OCI-LY7 (cell line): Measurements from ENCODE around the gene MRPL11. TPM values are rescaled to one million over a fixed set of nuclear protein-coding genes. Genes with fewer than 3 reads are reported as not detected.

Experiments
- BruUV-seq: library from RNA; stranded (reverse); fragments of 400-500 nt; replicated peaks from 2 replicates; lab custom pipeline; 2021; lab: Mats Ljungman, UMichigan
- CTCF ChIA-PET: fragments of 300-600 bp; sonication (Branson Sonifier 250); formaldehyde crosslinking; loops from one replicate; lab custom pipeline; 2022; ENCODE audit warnings: antibody characterized with exemption; ENCODE audit not compliant: unreplicated experiment; lab: Charles Lee
- POLR2A ChIA-PET: fragments of 300-600 bp; sonication (Branson Sonifier 250); formaldehyde crosslinking; loops from one replicate; lab custom pipeline; 2022; ENCODE audit warnings: antibody characterized with exemption; lab: Charles Lee
- DNase-seq: peaks from one replicate; pipeline ENCODE4 v3.0.0-alpha.2; 2015; ENCODE audit warnings: low spot score
- H2AFZ ChIP-seq: fragments of 200-600 bp; sonication (generic), shearing (Covaris generic); 2 replicates; pipeline ENCODE4 v1.6.1; 2014; ENCODE audit warnings: mild to moderate bottlenecking, antibody characterized with exemption, low read length, moderate library complexity
- H3K27ac ChIP-seq: fragments of 200-600 bp; sonication (generic); 2 replicates; pipeline ENCODE4 v1.5.1; 2014; ENCODE audit warnings: mixed run types, low read depth, mild to moderate bottlenecking, moderate library complexity, low read length, inconsistent platforms; ENCODE audit not compliant: poor library complexity, severe bottlenecking
- H3K36me3 ChIP-seq: fragments of 200-600 bp; sonication (generic); 2 replicates; pipeline ENCODE4 v1.6.1; 2014; ENCODE audit warnings: mild to moderate bottlenecking, antibody characterized with exemption, low read length, moderate library complexity, mixed read lengths; ENCODE audit not compliant: insufficient read depth
- H3K4me1 ChIP-seq: fragments of 200-600 bp; sonication (generic); 2 replicates; pipeline ENCODE4 v1.5.1; 2014; ENCODE audit warnings: mild to moderate bottlenecking, low read length; ENCODE audit not compliant: insufficient read depth, poor library complexity, severe bottlenecking
- H3K4me2 ChIP-seq: fragments of 200-600 bp; sonication (generic); 2 replicates; pipeline ENCODE4 v1.6.1; 2014; ENCODE audit warnings: mild to moderate bottlenecking, low read length
- H3K4me3 ChIP-seq: fragments of 200-600 bp; sonication (generic); 2 replicates; pipeline ENCODE4 v1.5.1; 2014; ENCODE audit warnings: mild to moderate bottlenecking, low read depth, low read length; ENCODE audit not compliant: poor library complexity, severe bottlenecking
- H3K79me2 ChIP-seq: fragments of 200-600 bp; sonication (generic); 2 replicates; pipeline ENCODE4 v1.6.1; 2016; ENCODE audit warnings: low read depth, mild to moderate bottlenecking, low read length, moderate library complexity, mixed read lengths; ENCODE audit not compliant: insufficient read depth
- H3K9me2 ChIP-seq: fragments of 200-600 bp; sonication (generic); 2 replicates; pipeline ENCODE4 v1.6.1; 2016; ENCODE audit warnings: mild to moderate bottlenecking, low read length, mixed read lengths; ENCODE audit not compliant: insufficient read depth
- H3K9me3 ChIP-seq: fragments of 200-600 bp; sonication (generic); 2 replicates; pipeline ENCODE4 v1.6.1; 2014; ENCODE audit warnings: mild to moderate bottlenecking, mixed run types, low read length, mixed read lengths
- H4K20me1 ChIP-seq: fragments of 200-600 bp; sonication (generic); 2 replicates; pipeline ENCODE4 v1.6.1; 2014; ENCODE audit warnings: mild to moderate bottlenecking, antibody characterized with exemption, low read length, moderate library complexity, mixed read lengths; ENCODE audit not compliant: insufficient read depth
- EZH2phosphoT487 ChIP-seq: fragments of 200-600 bp; sonication (generic); IDR thresholded peaks from 2 replicates; pipeline ENCODE4 v1.6.1; 2018; ENCODE audit warnings: low read depth, borderline replicate concordance, mild to moderate bottlenecking, mixed run types, antibody characterized with exemption, low read length, moderate library complexity, mixed read lengths
- intact Hi-C: fragments of 100-400 bp; cut with micrococcal nuclease; formaldehyde crosslinking; loops from one replicate; pipeline ENCODE4 v1.10.0; 2022; ENCODE audit not compliant: unreplicated experiment
- total RNA-seq, 2 experiments: library from RNA; depleted of rRNA in 1 of 2; stranded (reverse); fragments of >200 nt in 1 of 2; shearing (Covaris generic) in 1 of 2; gene quantifications; 2 replicates each; pipeline ENCODE4 v1.2.3, GENCODE V29; 2014 to 2022
- TF ChIP-seq, protein P1 (sequence below): fragments of 200-600 bp; sonication (generic); conservative IDR thresholded peaks from 2 replicates; pipeline ENCODE4 v1.5.1; 2014; ENCODE audit warnings: mild to moderate bottlenecking, antibody characterized with exemption, low read length, moderate library complexity, mixed read lengths

Gene MRPL11
- total RNA-seq, 2 experiments from 2014 or later, result 88.6 to 101 TPM

DNA sequence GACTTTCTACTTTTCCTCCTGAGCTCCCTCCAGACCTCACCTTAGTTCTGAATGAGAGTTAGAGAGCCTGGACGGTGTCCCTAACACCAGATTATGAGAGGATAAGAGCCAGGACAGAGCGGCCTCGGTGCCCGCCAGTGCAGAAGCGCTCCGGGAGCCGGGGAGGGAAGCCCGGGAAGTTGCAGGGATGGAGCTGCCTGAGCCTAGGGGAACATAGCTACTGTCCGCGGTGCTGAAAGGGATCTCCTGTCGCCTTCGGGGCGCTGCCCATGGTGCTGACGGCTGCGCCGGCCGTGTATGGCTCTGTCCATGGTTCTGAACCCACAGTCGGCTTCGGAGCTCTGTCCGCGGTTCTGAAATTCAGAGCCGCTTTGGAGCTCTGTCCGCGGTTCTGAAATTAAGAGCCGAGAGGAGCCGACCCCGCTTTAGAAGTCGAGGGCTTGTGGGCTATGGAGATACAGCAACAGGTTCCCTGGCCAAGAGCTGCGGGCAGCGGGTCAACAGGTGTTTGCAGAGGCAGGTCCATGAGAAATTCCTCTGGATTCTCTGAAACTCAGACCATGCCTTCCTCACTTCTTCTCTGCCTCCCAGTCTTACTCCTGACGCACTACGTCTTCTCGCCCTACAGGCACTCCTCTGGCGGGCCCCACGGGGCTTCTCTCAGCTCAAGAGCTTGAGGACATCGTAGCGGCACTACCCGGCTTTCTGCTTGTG is 17.0 kb downstream of the MRPL11 start:
- H4K20me1 ChIP-seq, result no peaks in the 10 kb centered on the region
- H3K9me2 ChIP-seq, result no peaks in the 10 kb centered on the region
- no peaks in the 10 kb centered on the region for H3K79me2 ChIP-seq
- TF ChIP-seq EZH2phosphoT487, result no peak
- TF ChIP-seq, protein P1, sequence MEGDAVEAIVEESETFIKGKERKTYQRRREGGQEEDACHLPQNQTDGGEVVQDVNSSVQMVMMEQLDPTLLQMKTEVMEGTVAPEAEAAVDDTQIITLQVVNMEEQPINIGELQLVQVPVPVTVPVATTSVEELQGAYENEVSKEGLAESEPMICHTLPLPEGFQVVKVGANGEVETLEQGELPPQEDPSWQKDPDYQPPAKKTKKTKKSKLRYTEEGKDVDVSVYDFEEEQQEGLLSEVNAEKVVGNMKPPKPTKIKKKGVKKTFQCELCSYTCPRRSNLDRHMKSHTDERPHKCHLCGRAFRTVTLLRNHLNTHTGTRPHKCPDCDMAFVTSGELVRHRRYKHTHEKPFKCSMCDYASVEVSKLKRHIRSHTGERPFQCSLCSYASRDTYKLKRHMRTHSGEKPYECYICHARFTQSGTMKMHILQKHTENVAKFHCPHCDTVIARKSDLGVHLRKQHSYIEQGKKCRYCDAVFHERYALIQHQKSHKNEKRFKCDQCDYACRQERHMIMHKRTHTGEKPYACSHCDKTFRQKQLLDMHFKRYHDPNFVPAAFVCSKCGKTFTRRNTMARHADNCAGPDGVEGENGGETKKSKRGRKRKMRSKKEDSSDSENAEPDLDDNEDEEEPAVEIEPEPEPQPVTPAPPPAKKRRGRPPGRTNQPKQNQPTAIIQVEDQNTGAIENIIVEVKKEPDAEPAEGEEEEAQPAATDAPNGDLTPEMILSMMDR, result no peak
- peak; percentile 90 for DNase-seq
- no peak overlapping the region for H3K27ac ChIP-seq
- no peak overlapping the region for H3K4me2 ChIP-seq
- ChIA-PET CTCF (interaction anchor here (0.5 to 1.4 kb wide), 5 partner anchors 15 to 257 kb away, joined by 3 read pairs; no protein-coding TSS in a partner anchor), POLR2A (interaction anchor here (0.6 to 1.0 kb wide), 2 partner anchors 14 to 570 kb away, joined by 3 read pairs; no protein-coding TSS in a partner anchor)
- H3K36me3 ChIP-seq, result no peaks in the 10 kb centered on the region
- no peaks in the 10 kb centered on the region for H3K4me1 ChIP-seq
- no peak overlapping the region for H3K4me3 ChIP-seq
- intact Hi-C loops, result no loop called here
- H3K9me3 ChIP-seq, result no peaks in the 10 kb centered on the region
- BruUV-seq, result no TSS peak
- no peak overlapping the region for H2AFZ ChIP-seq

DNA sequence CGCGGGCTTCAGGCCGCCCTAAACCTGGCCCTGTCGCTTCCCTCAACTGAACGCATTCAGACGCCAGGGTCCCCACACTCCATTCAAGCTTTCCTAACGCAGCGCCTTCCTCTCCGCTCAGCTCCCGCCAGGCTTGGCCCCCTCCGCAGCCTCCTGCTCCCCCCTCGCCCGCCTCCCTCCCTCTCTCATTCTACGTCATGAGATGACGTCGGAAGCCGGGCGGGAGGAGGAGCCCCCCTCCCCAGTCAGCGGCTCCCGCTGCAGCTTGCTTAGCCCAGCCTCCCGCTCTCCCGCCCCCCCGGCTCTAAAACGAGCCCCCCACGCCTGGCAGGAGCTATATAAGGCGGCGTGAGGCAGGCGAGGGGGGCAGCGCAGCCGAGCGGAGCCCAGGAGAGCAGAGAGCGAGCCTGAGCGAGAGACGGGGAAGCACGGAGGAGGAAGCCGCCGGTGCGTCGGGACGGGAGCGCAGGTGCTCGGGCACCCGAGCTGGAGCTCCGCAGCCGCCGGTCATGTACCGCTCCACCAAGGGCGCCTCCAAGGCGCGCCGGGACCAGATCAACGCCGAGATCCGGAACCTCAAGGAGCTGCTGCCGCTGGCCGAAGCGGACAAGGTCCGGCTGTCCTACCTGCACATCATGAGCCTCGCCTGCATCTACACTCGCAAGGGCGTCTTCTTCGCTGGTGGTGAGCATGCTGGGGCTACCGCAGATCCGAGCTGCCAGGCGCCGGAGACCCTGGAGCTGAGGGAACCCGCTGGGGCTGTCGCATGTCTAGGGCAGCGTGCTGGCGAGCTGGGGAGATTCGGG is 17.8 kb downstream of the MRPL11 start, which contains the start of gene NPAS4:
Gene NPAS4, plus strand, starts transcription at position 365 of the 806 bp plus-strand sequence. Its CDS starts 145 bp downstream, at position 510.
- BruUV-seq, result no TSS peak
- no peak for TF ChIP-seq EZH2phosphoT487
- TF ChIP-seq, protein P1, result no peak
- no peak for DNase-seq
- H3K9me3 ChIP-seq, result no peaks in the 10 kb centered on the region
- H4K20me1 ChIP-seq, result no peaks in the 10 kb centered on the region
- ChIA-PET POLR2A (interaction anchor here (0.6 to 1.0 kb wide), 2 partner anchors 14 to 571 kb away, joined by 3 read pairs; no protein-coding TSS in a partner anchor), CTCF (interaction anchor here (0.5 to 1.4 kb wide), 7 partner anchors 15 to 459 kb away, joined by 3 to 6 read pairs (median 3); no protein-coding TSS in a partner anchor)
- H3K4me2 ChIP-seq, result no peak within 1 kb of the TSS
- H2AFZ ChIP-seq, result no peak within 1 kb of the TSS
- H3K27ac ChIP-seq, result no peak within 1 kb of the TSS
- H3K4me1 ChIP-seq, result no peaks in the 10 kb centered on the region
- no peak within 1 kb of the TSS for H3K4me3 ChIP-seq
- no peaks in the 10 kb centered on the region for H3K79me2 ChIP-seq
- no peaks in the 10 kb centered on the region for H3K36me3 ChIP-seq
- intact Hi-C loops, result no loop called here
- no peaks in the 10 kb centered on the region for H3K9me2 ChIP-seq
